CD4-positive, alpha-beta T cell treated with Interleukin-4 for 4 hours (primary cell): Measurements from ENCODE around the gene ALKBH2.

Experiments used
- DNase-seq: peaks from one replicate; pipeline ENCODE4 v3.0.0-alpha.2; 2020

ALKBH2 gene

DNA sequence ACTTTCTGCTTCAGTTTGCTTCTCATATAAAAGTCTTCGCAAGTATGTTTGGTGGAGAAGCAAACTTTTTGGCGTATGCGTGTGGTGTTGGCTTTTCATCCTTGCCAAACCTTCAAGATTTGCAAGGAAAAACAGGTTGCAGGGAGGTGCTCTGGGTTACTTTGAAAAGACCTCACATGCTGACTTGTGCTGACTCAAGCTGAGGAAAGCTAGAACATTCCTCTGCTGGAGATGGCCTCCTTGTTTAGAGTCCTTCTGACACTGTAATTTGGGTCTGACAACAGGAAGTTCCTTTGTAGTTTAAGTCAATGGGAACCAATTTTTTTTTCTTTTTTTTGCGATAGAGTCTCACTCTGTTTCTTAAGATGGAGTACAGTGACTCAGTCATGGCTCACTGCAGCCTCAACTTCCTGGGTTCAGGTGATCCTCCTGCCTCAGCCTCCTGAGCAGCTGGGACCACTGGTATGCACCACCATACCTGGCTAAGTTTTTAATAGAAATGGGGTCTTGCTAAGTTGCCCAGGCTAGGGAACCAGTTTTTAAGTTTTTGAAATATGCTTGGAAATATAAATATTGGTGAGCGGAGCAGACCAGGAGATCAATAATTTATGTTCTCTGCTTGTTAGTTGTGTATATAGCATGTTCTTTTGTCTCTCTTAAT lies 20.5 kb upstream of the ALKBH2 start:
- DNase-seq = no peak

DNA sequence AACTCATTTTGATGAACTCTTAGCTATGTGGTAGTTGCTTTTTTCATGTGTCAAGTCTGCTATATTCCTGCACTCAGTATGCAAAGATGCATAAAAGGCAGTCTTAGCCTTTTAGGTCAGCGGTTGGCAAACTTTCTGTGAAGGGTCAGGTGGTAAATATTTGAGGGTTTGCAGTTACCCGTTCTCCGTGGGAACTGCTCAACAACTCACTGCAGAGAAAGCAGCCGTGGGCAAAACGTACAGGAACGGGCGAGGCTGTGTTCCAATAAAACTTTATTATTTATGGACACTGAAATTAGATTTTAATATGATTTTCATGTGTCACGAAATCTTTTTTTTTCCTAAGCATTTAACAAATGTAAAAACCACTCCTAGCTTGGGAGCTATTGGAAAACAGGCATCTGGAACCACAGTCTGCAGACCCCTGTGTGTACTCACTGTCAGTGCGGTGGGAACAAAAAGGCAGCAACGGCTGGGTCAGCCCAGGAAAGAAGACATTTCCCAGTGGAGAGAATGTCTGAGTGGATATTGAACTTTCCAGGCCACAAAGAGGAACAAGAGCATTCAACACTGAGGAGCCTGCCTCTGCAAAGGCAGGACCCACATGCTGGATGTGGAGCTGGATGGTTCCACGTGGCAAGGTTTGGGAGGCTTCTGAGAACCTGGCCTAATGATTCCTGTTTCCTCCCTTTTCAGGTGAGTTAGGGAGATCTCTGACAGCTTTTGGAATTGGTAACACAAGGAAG lies 19.6 kb upstream of the ALKBH2 start:
- no peak for DNase-seq

DNA sequence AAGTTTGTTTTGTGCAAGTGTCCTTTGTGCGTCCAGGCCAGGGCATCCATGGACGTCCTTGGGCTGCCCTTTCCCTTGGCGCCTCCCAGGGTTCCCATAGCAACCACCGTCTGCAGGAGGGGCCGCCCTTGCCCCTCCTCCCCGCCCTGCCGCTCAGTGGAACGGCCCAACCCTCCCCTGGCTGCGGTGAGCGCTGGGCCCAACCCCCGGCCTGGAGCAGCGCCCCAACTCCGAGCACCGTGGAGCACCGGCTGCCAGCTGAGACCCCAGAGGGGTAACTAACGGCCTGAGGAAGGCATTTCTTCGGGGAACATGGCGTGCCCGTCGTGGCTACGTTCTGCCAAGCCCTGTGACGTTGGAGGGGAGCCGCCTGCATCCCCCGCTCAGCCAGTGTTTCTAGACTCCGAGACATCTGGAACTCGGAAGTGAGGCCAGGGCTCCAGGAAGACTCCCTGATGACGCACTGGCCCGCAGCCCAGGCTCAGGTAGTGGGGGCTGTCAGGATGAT lies 17.8 kb upstream of the ALKBH2 start:
- DNase-seq = peak; percentile 38

DNA sequence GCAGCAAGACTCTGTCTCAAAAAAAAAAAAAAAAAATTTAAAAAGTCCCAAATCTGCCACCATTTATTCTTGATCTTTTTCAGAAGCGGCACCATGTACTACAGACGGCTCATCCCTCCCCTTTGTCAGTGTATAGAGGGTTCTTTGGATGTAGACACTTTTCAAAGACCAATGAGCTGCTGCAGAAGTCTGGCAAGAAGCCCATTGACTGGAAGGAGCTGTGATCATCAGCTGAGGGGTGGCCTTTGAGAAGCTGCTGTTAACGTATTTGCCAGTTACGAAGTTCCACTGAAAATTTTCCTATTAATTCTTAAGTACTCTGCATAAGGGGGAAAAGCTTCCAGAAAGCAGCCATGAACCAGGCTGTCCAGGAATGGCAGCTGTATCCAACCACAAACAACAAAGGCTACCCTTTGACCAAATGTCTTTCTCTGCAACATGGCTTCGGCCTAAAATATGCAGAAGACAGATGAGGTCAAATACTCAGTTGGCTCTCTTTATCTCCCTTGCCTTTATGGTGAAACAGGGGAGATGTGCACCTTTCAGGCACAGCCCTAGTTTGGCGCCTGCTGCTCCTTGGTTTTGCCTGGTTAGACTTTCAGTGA lies 16.6 kb upstream of the ALKBH2 start:
- DNase-seq = no peak

DNA sequence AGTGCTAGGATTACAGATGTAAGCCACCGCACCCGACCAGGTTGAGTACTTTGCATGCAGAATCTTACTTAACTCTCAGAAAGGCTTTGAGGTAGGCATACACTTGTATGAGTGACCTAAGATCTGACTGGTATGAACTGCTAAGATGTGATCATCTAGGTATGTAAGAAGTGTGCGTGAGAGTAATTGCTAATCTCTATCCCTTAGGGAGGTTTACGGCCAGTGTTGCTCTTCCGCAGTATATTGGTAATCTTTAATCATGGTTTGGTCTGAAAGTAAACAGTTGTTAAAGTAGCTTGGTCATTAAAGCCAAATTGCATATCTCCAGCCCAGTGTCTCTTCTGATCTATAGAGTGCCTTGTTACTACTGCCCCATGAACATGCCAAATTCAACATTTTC lies 11.9 kb upstream of the ALKBH2 start:
- DNase-seq = no peak

DNA sequence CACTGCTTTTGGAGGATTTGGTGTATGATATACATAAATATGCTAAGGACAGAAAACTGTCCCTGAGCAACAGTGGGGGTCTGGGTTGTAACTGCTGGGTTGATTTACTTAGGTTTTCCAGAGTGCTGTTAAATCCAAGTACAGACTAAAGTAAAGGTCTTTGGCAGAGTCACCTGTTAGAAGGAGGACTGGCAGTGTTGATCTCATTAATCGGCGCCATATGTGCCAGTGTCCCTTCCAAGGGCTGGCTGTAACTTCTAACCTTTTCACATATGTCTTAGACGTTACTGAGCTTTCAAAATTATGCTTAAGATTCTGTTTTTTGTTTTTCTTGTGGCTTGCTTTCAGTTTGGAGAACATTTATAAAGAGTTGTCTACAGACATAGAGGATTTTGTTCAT lies 9.2 kb upstream of the ALKBH2 start:
- DNase-seq = no peak

DNA sequence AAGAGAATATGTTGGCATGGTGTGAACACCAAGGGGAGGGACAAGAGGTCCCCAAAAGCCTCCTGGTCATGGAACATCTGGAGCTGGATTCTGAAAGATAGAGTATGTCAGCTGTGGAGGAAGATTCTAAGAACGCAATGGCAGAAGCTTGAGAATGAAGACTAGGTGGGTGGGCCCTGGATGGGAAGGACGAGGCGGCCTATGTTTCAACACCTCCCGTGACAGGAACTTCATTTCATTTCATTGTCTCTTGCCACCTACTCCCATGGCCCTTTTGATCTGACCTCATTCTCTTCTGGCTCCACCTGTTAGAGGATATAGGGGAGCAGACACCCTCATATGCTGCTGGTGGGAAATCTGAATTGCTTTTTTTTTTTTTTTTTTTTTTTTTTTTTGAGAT lies 7.5 kb upstream of the ALKBH2 start:
- DNase-seq = no peak

DNA sequence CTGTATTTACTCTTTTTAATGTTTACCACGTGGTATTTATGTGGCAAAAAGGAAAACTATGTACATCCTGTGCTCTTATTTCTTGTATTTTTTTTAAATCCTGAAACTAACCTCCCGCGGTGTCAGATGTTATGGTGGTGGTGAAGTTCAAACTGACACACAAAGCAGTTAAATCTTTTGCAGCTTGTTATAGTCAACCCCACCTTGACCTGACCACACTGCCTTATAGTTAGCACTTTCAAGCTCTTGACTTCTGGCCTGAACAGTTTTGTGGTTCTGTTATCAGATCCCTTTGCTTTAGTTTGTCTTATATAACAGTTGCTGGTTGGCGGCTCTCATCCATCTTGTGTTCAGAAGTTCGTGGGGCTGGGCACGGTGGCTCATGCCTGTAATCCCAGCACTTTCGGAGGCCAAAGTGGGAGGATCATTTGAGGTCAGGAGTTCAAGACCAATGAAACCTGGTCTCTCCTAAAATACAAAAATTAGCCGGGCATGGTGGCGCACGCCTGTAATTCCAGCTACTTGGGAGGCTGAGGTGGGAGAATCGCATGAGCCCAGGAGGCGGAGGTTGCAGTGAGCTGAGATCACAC lies 6.3 kb upstream of the ALKBH2 start:
- peak; percentile 23 for DNase-seq

DNA sequence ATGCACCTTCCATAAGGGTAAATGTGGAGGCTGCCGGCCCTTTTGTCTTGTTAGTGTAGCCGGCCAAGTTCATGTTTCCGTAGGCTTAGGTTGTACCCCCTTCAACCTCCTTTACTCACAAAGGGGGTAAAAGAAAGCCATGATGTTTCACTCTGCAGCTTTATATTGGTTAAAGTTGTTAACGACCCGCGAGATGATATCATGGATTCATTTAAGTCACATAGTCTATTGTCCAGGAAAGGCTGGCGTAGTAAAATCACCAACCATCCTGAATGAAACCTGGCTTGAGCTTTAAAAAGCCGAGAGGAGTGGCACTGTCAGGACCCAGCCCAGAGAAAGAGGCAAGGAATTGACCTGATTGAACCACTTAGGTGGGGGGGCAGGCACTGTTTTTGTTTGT lies 5.4 kb upstream of the ALKBH2 start:
- DNase-seq = no peak

DNA sequence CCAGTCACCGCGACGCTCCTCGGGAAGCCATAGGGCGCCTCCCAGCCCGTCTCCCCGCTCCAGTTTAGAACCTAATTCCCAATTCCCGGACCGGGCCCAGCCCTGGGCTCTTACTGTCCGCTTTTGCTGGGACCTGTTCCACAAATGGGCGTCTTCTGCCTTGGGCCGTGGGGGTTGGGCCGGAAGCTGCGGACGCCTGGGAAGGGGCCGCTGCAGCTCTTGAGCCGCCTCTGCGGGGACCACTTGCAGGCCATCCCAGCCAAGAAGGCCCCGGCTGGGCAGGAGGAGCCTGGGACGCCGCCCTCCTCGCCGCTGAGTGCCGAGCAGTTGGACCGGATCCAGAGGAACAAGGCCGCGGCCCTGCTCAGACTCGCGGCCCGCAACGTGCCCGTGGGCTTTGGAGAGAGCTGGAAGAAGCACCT lies 4.9 kb upstream of the ALKBH2 start:
- no peak for DNase-seq

DNA sequence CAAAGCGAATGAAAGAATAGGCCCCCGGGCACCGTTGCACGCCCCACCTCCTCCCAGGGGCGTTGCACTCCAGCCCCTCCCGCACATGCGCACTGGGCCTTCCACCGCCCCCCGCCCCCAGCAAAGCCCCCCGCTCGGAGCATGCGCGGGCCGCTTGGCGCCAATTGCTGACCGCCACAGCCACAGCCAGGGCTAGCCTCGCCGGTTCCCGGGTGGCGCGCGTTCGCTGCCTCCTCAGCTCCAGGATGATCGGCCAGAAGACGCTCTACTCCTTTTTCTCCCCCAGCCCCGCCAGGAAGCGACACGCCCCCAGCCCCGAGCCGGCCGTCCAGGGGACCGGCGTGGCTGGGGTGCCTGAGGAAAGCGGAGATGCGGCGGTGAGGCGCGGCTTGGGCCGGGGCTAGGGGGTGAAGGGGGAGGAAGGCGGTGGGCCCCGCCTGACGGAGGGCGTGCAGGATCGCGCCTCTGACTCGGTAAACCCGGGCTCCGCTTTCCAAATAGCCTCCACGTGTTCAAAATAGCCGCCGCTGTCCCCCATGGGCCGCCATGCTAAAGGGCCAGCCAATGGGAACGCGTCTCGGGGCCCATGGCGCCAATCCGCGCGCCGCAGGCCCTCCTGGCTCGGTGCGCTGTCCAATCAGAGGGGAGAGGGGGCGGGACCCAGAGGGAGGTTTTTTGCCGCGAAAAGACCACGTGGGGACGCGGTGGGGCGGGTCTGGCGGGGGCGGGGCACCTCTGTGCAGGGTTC lies 4.3 kb upstream of the ALKBH2 start, which contains the start of gene UNG:
UNG (plus strand) TSS at position 163 of the 748 bp plus-strand sequence; CDS start at position 246, 83 bp downstream.
- peak; percentile 96 for DNase-seq

DNA sequence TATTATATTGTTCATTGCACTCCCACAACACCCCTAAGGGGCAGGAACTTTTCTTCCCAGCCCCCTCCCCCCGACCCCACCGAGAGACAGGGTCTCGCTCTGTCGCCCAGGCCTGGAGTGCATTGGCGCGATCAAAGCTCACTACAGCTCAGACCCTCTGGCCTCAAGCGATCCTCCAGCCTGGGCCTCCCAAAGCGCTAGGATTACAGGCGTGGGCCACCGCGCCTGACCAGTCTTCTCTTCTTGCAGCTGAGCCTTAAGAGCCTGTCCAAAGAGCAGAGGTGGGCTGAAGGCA lies 3.8 kb upstream of the ALKBH2 start:
- DNase-seq = no peak

DNA sequence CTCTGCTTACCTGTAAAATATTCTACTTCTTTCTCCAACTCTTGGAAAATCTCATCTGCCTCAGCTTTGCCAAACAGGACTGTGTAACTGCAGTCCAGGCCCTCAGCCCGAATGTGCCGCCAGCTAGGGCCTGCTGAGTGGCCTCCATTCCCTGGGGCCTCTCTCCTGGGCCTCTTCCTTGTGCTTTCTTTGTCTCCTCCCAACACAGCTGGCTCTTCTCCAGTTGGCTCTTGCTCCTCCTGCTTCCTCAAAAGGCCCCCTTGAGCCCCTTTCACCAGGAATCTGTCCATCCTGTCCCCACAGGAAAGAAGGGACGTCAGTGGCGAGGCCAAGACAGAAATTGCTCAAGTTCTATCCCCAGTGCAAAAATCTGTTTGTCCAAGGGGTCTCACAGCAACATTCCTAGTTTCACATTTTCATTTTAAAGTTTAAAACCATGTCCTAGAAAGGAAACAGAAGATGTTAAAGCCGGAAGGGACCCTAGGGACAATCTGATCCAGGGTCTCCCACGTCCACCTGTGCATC lies 713 bp downstream of the ALKBH2 start:
- DNase-seq = no peak

DNA sequence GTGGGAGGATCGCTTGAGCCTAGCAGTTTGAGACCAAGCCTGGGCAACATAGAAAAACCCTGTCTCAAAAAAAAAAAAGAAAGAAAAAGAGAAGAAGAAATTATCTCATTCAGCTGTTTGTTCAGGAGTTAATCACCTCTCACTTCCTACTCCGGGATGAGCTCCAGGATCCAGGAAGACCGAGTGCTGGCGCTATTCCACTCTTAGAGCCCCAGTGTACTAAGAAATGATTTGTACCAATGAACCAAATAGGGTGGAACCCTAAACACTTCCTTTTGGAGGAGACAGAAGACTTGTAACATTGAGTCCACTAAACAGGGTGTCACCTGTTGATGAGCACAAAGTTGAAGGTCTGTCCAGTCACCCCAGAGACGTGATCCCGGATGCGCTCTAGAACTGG lies 3.6 kb downstream of the ALKBH2 start:
- DNase-seq = no peak

DNA sequence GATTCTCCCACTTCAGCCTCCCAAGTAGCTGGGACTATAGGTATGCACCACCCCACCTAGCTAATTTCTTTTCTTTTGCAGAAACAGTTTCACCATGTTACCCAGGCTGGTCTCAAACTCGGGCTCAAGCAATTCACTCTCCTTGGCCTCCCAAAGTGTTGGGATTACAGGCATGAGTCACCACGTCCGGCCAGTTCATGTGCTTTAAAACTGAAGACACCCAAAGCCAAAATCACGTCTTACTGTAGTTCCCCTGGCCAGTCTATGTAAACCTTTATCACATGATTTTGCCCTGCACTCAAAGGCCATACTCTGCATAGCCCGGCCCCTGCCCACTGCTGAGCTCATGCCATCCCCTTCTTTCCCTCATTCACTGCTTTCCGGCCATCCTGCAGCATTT lies 4.5 kb downstream of the ALKBH2 start:
- DNase-seq = no peak

DNA sequence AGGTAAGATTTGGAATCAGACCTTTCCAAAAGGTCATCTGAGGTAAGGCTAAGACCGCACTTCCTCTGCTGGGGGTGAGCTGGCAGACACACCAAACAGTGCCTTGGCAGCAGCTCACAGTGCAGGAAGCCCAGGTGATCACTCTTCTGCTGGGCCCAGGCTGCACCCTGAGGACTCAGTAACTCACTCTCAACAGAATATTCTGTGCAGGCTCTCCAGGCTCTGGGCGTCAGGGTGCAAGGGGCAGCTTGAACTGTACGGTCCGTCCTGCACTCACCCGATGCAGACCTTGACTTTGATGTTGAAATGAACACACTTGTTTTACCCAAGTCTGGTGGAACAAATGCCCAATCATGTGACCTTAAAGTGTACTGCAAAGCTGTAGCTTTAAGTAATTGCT lies 6.0 kb downstream of the ALKBH2 start:
- no peak for DNase-seq

DNA sequence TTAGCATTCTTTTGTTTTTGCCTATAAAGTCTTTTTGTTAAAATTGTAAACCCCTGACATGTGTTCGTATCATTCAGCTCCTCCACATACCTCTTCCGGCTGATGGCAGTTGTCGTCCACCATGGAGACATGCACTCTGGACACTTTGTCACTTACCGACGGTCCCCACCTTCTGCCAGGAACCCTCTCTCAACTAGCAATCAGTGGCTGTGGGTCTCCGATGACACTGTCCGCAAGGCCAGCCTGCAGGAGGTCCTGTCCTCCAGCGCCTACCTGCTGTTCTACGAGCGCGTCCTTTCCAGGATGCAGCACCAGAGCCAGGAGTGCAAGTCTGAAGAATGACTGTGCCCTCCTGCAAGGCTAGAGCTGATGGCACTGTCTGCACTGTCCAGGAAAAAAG lies 7.7 kb downstream of the ALKBH2 start:
- DNase-seq = no peak

DNA sequence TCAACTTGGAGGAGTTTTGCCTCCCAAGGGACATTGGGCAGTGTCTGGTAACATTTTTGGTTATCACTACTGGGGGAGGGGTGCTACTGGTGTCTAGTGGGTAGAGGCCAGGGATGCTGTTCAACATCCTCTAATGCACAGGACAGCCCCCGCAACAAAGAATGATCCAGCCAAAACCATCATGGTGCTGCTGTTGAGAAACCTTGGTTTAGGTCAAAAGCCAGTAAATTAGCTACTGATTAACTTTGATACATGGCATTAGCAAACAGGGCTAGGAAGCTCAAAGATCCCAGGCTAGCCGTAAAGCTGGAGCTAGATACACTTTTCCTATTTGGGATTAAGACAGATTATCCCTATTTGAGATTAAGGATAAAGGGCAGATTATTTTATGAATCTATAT lies 8.8 kb downstream of the ALKBH2 start:
- DNase-seq = no peak

DNA sequence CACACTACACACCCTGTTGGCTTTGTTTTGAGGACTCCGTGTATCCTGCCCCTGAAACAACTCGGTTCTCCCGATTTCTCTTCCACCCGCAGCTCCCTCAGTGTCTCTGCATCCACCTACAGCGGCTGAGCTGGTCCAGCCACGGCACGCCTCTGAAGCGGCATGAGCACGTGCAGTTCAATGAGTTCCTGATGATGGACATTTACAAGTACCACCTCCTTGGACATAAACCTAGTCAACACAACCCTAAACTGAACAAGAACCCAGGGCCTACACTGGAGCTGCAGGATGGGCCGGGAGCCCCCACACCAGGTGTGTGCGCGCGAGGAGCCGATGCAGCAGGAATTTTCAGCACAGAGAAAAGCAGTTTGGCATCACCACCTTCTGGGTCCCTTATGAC lies 10.5 kb downstream of the ALKBH2 start:
- no peak for DNase-seq

DNA sequence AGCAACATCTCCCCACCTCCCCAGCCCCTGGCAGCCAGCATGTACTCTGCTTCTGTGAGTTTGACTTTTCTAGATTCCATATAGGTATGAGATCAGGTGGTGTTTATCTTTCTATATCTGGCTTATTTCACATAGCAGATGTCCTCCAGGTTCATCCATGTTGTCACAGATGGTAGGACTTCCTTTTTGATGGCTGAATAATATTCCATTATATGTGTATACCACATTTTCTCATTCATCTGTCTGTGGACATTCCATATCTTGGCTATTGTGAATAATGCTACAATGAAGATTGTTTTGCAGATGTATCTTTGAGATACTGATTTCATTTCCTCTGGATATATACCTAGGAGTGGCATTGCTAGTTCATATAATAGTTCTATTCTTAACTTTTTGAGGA lies 18.4 kb downstream of the ALKBH2 start:
- DNase-seq = no peak

DNA sequence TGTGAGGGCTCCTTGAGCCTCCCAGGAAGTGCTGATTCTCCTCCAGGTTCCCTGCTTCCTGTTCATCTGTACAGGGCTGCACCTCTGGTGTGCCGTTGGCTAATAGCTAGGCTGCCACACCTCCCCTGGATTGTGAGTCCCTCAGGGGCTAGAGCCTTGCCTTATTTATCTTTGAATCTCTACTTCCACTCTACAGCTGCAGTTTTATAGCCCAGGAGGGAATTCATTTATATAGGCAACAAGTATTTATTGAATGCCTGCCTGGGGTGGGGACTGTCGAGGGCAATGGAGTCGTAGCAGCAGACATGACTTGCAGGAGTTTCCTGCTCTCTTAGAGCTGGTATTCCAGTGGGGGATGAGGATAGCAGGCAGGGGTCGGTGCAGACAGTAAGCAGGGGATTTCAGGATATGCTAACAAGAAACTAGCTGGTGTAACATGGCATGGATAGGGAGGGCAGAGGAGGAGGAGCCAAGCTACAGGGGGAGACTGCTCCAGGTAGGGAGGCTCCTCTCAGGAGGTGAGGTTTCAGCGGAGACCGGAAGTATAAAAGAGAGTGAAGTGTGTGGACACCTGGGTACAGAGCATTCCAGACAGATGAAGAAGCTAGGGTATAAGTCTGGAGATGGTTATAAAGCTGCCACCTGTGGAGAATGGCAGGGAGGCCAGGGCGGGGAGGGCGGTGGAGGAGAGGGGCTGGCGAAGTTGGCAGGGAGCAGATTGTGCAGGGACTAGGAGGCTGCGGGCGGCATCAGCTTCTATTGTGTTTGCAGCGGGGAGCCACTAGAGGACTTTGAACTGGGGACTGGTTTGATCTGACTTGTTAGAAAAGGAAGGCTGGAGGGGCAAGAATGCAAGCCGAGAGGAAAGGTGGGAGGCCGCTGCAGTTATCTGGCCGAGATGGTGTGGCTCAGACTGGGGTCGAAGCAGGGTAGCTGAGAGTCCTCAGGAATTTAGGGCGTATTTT lies 23.7 kb downstream of the ALKBH2 start:
- no peak for DNase-seq

DNA sequence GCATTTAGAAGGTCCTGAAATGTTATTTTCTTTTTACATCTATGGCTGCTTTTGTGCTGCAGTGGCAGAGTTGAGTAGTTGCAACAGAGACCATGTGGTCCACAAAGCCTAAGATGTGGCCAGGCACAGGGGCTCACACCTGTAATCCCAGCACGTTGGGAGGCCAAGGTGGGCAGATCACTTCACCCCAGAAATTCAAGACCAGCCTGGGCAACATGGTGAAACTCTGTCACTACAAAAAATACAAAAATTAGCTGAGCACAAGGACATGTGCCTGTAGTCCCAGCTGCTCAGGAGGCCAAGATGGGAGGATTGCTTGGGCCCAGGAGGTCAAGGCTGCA lies 27.4 kb downstream of the ALKBH2 start:
- DNase-seq = no peak
